HG02588 (cell line): ENCODE measurements around the gene ACTA2.

Source experiments
- ATAC-seq: cut with Tn5 transposase; IDR thresholded peaks from one replicate; pipeline ENCODE4 v1.9.1; 2021; ENCODE audit warnings: mild to moderate bottlenecking, moderate library complexity; ENCODE audit not compliant: unreplicated experiment

Gene ACTA2

GRCh38 chr10:88922041-88922440 lies 30.5 kb downstream of the ACTA2 start:
- no peak for ATAC-seq

DNA sequence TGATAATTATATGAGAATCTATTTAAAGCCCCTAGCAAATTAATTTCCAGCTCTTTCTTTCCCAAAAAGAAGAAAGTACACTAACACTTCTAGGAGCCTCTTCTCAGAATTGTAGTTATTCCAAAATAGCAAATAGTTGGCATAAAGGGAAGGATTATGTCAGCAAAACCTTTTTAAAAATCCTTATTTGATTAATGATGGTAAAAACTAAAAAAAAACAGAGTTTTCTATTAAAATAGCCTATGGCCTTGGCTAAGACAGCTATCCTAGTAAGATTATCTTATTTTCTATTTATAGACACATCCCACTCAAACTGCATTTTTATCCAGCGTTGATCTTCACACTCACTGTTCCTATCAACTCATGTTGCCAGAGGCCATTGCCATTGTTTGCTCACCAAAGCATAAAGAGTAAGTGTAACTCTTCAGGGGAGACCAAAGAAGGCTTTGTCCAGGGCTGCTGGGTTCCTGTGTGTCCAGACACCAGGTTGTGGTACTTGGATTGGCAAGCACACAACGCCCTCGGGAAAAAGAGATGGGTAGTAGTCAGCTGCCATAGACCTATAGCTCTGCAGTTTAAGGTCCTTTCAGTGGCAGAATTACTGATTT lies 31.5 kb downstream of the ACTA2 start:
- ATAC-seq = no peak

DNA sequence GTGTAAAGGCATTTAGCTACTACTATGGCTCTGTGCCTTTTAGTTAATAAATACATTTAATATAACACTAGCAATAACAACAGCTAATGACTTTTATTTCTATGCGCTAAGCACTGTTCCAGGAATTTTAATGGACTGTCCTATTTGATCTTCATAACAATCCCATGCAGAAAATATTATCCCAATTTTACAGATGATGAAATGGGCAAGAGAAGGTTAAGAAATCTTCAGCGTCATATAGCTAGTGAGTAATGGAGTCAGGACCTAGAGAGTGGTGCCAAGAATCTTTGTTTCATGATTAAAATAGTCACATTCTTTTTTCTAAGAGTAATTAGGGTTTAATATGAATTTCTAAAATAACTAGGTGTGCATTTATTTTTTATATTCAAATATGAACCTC lies 32.4 kb downstream of the ACTA2 start:
- no peak for ATAC-seq

- ATAC-seq = no peak
These were observed 33.5 kb downstream of the ACTA2 start for GRCh38 chr10:88919041-88919440.

- ATAC-seq = no peak
These were observed 34.2 kb downstream of the ACTA2 start for GRCh38 chr10:88918191-88918905.

DNA sequence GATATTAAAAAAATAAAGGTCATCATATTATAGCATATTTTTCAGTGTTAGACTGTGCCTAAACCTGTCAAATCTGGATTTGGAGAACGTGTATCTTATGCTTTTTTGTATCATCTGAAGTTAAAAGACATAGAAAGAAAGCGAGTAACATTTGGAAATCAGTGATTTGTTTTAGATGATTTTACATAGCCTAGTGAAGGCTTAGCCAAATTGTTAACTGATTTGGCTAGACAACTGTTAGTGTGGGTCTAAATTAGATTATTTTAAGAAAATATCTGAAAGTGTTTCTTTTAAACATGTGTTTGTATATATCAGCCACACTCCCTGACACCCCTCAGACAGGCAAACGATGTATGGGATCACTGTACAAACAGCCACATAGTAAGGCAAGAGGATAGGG lies 35.6 kb downstream of the ACTA2 start:
- ATAC-seq = no peak

- no peak for ATAC-seq
These were observed 36.3 kb downstream of the ACTA2 start for GRCh38 chr10:88916231-88916630.

DNA sequence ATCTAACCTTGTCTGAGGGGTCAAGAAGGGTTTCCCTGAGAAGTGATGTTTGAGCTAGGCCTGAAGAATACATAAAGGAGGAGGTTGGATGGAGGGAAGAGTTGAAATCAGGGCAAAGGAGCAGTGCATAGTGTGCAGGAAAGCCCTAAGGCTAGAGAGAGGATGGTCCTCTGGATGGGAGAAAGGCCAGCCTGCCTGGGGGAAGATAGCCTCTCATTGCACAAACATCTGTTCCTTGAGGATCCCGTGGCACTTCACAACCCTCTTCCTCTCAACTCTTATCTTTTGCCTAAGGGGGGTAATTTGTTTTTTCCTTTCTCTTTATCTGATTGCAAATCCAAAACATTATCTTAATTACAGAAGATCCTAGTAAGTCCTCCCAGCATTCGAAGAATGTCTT lies 36.8 kb downstream of the ACTA2 start:
- ATAC-seq = no peak

- ATAC-seq = no peak
These were observed 38.8 kb downstream of the ACTA2 start for GRCh38 chr10:88913788-88914187.

DNA sequence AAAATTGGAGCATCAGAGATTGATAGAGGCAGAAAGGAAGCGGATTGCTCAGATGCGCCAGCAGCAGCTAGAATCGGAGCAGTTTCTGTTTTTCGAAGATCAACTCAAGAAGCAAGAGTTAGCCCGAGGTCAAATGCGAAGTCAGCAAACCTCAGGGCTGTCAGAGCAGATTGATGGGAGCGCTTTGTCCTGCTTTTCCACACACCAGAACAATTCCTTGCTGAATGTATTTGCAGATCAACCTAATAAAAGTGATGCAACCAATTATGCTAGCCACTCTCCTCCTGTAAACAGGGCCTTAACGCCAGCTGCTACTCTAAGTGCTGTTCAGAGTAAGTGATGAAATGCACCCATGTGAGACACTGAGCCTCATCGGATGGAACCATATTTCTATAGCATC lies 39.4 kb downstream of the ACTA2 start:
- no peak for ATAC-seq

GRCh38 chr10:88911851-88912250 lies 40.7 kb downstream of the ACTA2 start:
- ATAC-seq = no peak

- ATAC-seq = no peak
These were observed 41.5 kb downstream of the ACTA2 start for GRCh38 chr10:88911116-88911515.

- no peak for ATAC-seq
These were observed 44.4 kb downstream of the ACTA2 start for GRCh38 chr10:88908194-88908593.

- no peak for ATAC-seq
These were observed 45.7 kb downstream of the ACTA2 start for GRCh38 chr10:88906921-88907320.

DNA sequence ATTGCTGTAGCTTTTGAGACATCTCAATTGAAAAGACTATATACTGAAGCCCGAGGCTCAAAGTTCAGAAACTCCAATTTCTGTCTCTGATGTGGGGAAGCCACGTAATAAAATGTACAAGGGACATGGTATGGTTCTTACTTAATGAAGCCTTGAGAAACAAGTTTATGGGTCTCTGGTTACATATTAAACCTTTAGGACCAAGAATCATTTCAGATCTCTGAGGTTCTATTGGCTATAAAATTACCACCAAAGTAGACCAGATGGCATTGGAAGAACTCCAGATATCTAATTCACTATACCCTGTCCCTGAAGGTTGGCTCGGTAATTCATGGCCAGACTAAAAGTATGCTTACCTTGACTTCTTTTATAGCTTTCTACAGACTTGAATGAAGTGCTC lies 48.9 kb downstream of the ACTA2 start:
- no peak for ATAC-seq

GRCh38 chr10:88901984-88902789 lies 50.4 kb downstream of the ACTA2 start:
- peak; percentile 27 for ATAC-seq

- ATAC-seq = peak; percentile 79
These were observed 51.2 kb downstream of the ACTA2 start for GRCh38 chr10:88901206-88901983.

GRCh38 chr10:88899886-88900285 lies 52.7 kb downstream of the ACTA2 start:
- ATAC-seq = no peak

DNA sequence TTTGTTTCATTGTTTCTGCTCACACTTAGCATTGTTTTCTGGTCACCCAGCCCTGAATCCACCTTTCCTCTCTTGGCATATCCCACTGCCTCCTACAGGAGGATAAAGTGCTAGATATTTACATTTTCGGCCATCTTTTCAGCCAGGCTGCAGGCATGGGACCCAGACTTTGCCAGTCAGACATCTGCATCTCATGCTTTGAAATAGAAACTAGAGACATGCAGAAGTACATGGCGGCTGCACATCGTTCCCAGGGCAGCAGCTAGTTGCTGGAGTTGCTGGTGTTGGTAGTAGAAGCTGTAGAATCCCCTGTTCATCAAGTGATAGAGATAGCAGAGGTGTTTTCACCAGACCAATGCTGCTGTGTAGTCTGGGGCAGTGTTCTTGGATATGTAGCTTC lies 53.8 kb downstream of the ACTA2 start:
- no peak for ATAC-seq

- no peak for ATAC-seq
These were observed 55.3 kb downstream of the ACTA2 start for GRCh38 chr10:88896994-88897853.
